GM12878 (cell line): Measurements from ENCODE around the gene ITGA6. TPM values are rescaled to one million over a fixed set of nuclear protein-coding genes. Genes with fewer than 3 reads are reported as not detected.

ENCODE experiments used
- ATAC-seq: fragments of 200-7000 bp; cut with Tn5 transposase; 3 replicates; pipeline ENCODE4 v1.9.1; 2020; ENCODE audit warnings: mild to moderate bottlenecking, moderate library complexity
- BruUV-seq: library from RNA; stranded (reverse); fragments of 400-500 nt; replicated peaks from 2 replicates; lab custom pipeline; 2021; lab: Mats Ljungman, UMichigan
- CTCF ChIA-PET: fragments of 300-600 bp; sonication (Branson Sonifier 250); formaldehyde crosslinking; extraction: SDS; loops from one replicate; lab custom pipeline; 2021; ENCODE audit warnings: inconsistent platforms; lab: Yijun Ruan, JAX
- POLR2A ChIA-PET: fragments of 350-600 bp; formaldehyde crosslinking; extraction: SDS; loops from one replicate; lab custom pipeline; 2021; ENCODE audit warnings: inconsistent platforms; lab: Charles Lee
- RAD21 ChIA-PET: fragments of 300-600 bp; sonication (Branson Sonifier 250); formaldehyde crosslinking; loops from one replicate; lab custom pipeline; 2023; ENCODE audit warnings: antibody characterized with exemption; ENCODE audit not compliant: unreplicated experiment; lab: Charles Lee
- SMC1A ChIA-PET: fragments of 300-600 bp; sonication (Branson Sonifier 250); formaldehyde crosslinking; loops from one replicate; lab custom pipeline; 2023; ENCODE audit not compliant: unreplicated experiment, uncharacterized antibody; lab: Charles Lee
- DNase-seq: peaks from one replicate; pipeline ENCODE4 v3.0.0-alpha.2; 2011; ENCODE audit warnings: low read depth, low spot score
- FAIRE-seq: peaks from 3 replicates; lab custom pipeline; 2011; peaks lifted over from hg19 to GRCh38; lab: Jason Lieb, UNC
- H2AFZ ChIP-seq: 2 replicates; pipeline ENCODE4 v1.6.0; 2011; ENCODE audit warnings: low read depth, low read length, control low read depth; ENCODE audit not compliant: control insufficient read depth
- H3K27ac ChIP-seq: 2 replicates; pipeline ENCODE4 v1.5.1; 2011; ENCODE audit warnings: control low read depth; ENCODE audit not compliant: control insufficient read depth, insufficient read depth
- H3K27me3 ChIP-seq, 2 experiments: replicated peaks in 1 of 2; 2 replicates each; pipeline versions ENCODE4 v1.6.0 to v1.6.1; 2011; ENCODE audit warnings: low read length in 1 of 2; ENCODE audit not compliant: control insufficient read depth in 2 of 2, insufficient read depth in 2 of 2
- H3K36me3 ChIP-seq, 2 experiments: 2 replicates each; pipeline ENCODE4 v1.5.1; 2011; ENCODE audit warnings: low read length in 1 of 2; ENCODE audit not compliant: control insufficient read depth in 2 of 2, insufficient read depth in 2 of 2
- H3K4me1 ChIP-seq: 2 replicates; pipeline ENCODE4 v1.6.1; 2011; ENCODE audit warnings: mild to moderate bottlenecking, low read length, moderate library complexity, mixed read lengths; ENCODE audit not compliant: control insufficient read depth, insufficient read depth
- H3K4me2 ChIP-seq: 2 replicates; pipeline ENCODE4 v1.6.0; 2011; ENCODE audit warnings: control low read depth; ENCODE audit not compliant: control insufficient read depth, insufficient read depth
- H3K4me3 ChIP-seq: fragments of 200-600 bp; sonication (generic); 2 replicates; pipeline ENCODE4 v1.5.1; 2016
- H3K79me2 ChIP-seq: 2 replicates; pipeline ENCODE4 v1.6.0; 2011; ENCODE audit warnings: low read length; ENCODE audit not compliant: control insufficient read depth, insufficient read depth
- H3K9ac ChIP-seq: 2 replicates; pipeline ENCODE4 v1.8.0; 2011; ENCODE audit warnings: low read length, control low read depth, mixed read lengths; ENCODE audit not compliant: control insufficient read depth, insufficient read depth
- H3K9me3 ChIP-seq: replicated peaks from 3 replicates; pipeline ENCODE4 v1.5.1; 2011; ENCODE audit warnings: mild to moderate bottlenecking, low read length; ENCODE audit not compliant: control insufficient read depth, insufficient read depth
- H4K20me1 ChIP-seq: 2 replicates; pipeline ENCODE4 v1.6.0; 2011; ENCODE audit not compliant: control insufficient read depth, insufficient read depth
- BCL11A ChIP-seq: IDR thresholded peaks from 2 replicates; pipeline ENCODE4 v1.6.1; 2011; ENCODE audit warnings: low read depth, low read length
- EP300 ChIP-seq, 2 experiments: fragments of 150-350 bp in 1 of 2; IDR thresholded peaks; 2 replicates each; pipeline ENCODE4 v1.6.1; 2011 to 2012; ENCODE audit warnings: low read depth in 2 of 2, low read length in 2 of 2, borderline replicate concordance in 1 of 2, improper control_type of control experiment in 1 of 2, inconsistent platforms in 1 of 2; ENCODE audit not compliant: control insufficient read depth in 1 of 2
- FOS ChIP-seq: IDR thresholded peaks from 3 replicates; pipeline ENCODE4 v1.6.1; 2011; ENCODE audit warnings: borderline replicate concordance; ENCODE audit not compliant: insufficient read length; ENCODE audit errors: extremely low read depth
- GABPA ChIP-seq: IDR thresholded peaks from 2 replicates; pipeline ENCODE4 v1.6.1; 2014; ENCODE audit warnings: antibody characterized with exemption, low read depth, mild to moderate bottlenecking, inconsistent platforms
- MEF2B ChIP-seq: fragments of 450-650 bp; IDR thresholded peaks from 2 replicates; pipeline ENCODE4 v1.6.1; 2018; ENCODE audit warnings: mild to moderate bottlenecking, moderate library complexity; ENCODE audit not compliant: partially characterized antibody, poor library complexity, severe bottlenecking
- NFXL1 ChIP-seq: fragments of 450-650 bp; IDR thresholded peaks from 2 replicates; pipeline ENCODE4 v1.6.1; 2017; ENCODE audit warnings: antibody characterized with exemption, mild to moderate bottlenecking, borderline replicate concordance
- NFYB ChIP-seq: IDR thresholded peaks from 2 replicates; pipeline ENCODE4 v1.6.1; 2011; ENCODE audit warnings: low read depth, mild to moderate bottlenecking, low read length, improper control_type of control experiment, moderate library complexity; ENCODE audit not compliant: insufficient read depth
- NRF1 ChIP-seq: conservative IDR thresholded peaks from 2 replicates; pipeline ENCODE4 v1.6.1; 2011; ENCODE audit warnings: mild to moderate bottlenecking, low read depth, low read length, improper control_type of control experiment
- SMC3 ChIP-seq: IDR thresholded peaks from 2 replicates; pipeline ENCODE4 v1.6.1; 2011; ENCODE audit warnings: low read length, improper control_type of control experiment, borderline replicate concordance
- STAT3 ChIP-seq: IDR thresholded peaks from 2 replicates; pipeline ENCODE4 v1.6.1; 2011; ENCODE audit warnings: low read depth, low read length, improper control_type of control experiment
- ZNF274 ChIP-seq: IDR thresholded peaks from one replicate; pipeline ENCODE4 v1.8.0; 2011; ENCODE audit not compliant: insufficient read length, insufficient read depth
- WGBS: methylation state at CpG from one replicate; pipeline ENCODE4 v1.1.6; 2016; ENCODE audit warnings: low lambda C conversion rate; ENCODE audit not compliant: insufficient replicate concordance, insufficient coverage; ENCODE audit errors: missing lambda C conversion rate; 5-methylcytosine and 5-hydroxymethylcytosine counted together
- in situ Hi-C: fragments of 300-500 bp; cut with MboI; formaldehyde crosslinking; loops from 9 replicates; pipeline ENCODE4 v1.14.3; 2018; ENCODE audit warnings: mixed read lengths
- intact Hi-C: fragments of 100-400 bp; cut with micrococcal nuclease; formaldehyde crosslinking; loops from one replicate; pipeline ENCODE4 v1.14.2; 2022; ENCODE audit not compliant: unreplicated experiment
- polyA plus RNA-seq, 11 experiments: library from polyadenylated mRNA; depleted of rRNA in 4 of 11; unstranded in 6 of 11; stranded (reverse) in 5 of 11; fragments of >200 nt; fragmentation: Nextera tagmentation in 4 of 11; fragmentation: Illumina TruSeq in 1 of 11; extraction: Ambion mirVana in 4 of 11; extraction: Trizol in 1 of 11; gene quantifications; 1 replicate in 1 of 11; 2 replicates in 10 of 11; pipeline versions ENCODE4 v1.2.1 to v1.2.3, GENCODE V29; 2011 to 2016; ENCODE audit warnings: inconsistent platforms in 2 of 11, missing spikeins in 2 of 11, low read depth in 1 of 11
- total RNA-seq, 4 experiments: library from RNA; depleted of rRNA in 3 of 4; stranded (reverse); fragments of >200 nt in 3 of 4; fragmentation: Illumina TruSeq in 1 of 4; extraction: Trizol in 1 of 4; gene quantifications; 2 replicates each; pipeline versions ENCODE4 v1.2.1 to v1.2.3, GENCODE V29; 2013 to 2021
- TF ChIP-seq, protein P1 (sequence below): fragments of 450-650 bp; conservative IDR thresholded peaks from 2 replicates; pipeline ENCODE4 v1.6.1; 2017; ENCODE audit warnings: mild to moderate bottlenecking, moderate library complexity
- TF ChIP-seq, protein P2 (sequence below): IDR thresholded peaks from 2 replicates; pipeline ENCODE4 v1.6.1; 2011; ENCODE audit warnings: borderline replicate concordance, low read depth, mild to moderate bottlenecking, moderate library complexity, mixed read lengths, low read length; ENCODE audit not compliant: insufficient read depth; ENCODE audit errors: extremely low read length

ITGA6 gene
- total and polyA plus RNA-seq, 10 of the 15 experiments (the other 5 are each of a cell fraction or from before 2014, with no cell fraction given), result 0.01 to 0.36 (median 0.14) TPM; not detected in 2

DNA sequence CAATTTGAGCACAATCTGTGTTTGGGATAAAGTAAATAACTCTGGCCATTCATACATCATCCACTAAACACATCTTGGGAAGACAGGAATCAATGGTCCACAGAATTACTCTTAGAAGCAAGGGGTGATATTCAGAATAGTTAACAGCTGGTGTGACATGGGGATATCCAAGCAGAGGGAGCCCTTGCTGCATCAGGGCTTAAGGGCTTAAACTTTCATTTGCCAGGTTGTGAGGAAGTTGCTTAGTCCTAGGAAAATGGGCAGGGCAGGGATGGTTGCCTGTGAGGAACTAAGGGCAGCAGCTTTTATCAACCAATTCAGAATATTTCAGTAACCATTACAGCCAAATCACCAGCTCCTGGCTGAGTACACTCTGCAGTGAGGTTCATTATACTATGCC, 2.0 kb upstream of the ITGA6 start:
- CTCF ChIA-PET, result no interaction called here
- H3K9me3 ChIP-seq, result no peaks in the 10 kb centered on the region
- H3K9ac ChIP-seq, result no peak overlapping the region
- peaks cover 5% of the 10 kb centered on the region for H3K4me1 ChIP-seq
- H2AFZ ChIP-seq, result no peak overlapping the region
- H3K27ac ChIP-seq, result no peak overlapping the region
- no peak for ATAC-seq
- H3K4me2 ChIP-seq, result no peak overlapping the region
- intact Hi-C loops (no loop called here), in situ Hi-C loops (no loop called here)
- TF ChIP-seq NRF1, result no peak
- no peaks in the 10 kb centered on the region for H3K79me2 ChIP-seq
- H4K20me1 ChIP-seq, result no peaks in the 10 kb centered on the region
- RAD21 ChIA-PET, result no interaction called here
- H3K27me3 ChIP-seq, result peaks cover 7 to 21% of the 10 kb centered on the region in 2 experiments
- FAIRE-seq, result no peak
- DNase-seq, result no peak
- no peaks in the 10 kb centered on the region for H3K36me3 ChIP-seq
- BruUV-seq, result no TSS peak
- SMC1A ChIA-PET, result no interaction called here
- POLR2A ChIA-PET, result no interaction called here
- no peak overlapping the region for H3K4me3 ChIP-seq

DNA sequence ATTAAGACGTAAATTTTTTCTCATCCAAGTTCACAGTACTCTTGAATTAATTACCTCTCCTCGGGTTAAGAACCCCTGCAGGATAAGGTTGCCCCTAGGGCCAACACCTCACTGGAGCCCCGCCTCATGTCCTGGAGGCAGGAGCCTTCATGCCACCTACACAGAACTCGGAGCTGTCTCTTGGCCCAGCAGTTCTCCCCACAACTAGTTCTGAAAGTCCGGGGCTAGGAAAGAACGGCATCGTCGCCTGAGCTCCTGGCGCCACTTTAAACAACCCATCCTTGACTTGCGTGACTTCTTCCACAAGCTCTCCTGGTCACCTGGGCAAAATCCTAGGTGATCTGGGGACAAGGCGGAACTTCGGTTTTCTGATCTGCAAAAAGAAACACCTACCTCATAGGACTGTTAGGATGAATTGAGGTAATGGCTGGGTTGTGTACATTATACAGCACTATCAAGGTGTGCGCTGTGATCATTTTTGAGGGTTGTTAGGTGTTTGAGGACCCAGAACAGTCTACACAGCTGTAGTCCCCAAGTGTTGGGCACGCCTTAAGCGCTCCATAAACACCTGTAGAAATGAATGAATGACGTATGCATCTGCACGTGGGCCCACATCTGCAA, 641 bp upstream of the ITGA6 start:
- Histone ChIP-seq H3K4me1 (peaks cover 5% of the 10 kb centered on the region), H3K79me2 (no peaks in the 10 kb centered on the region), H3K36me3 (no peaks in the 10 kb centered on the region), H3K9me3 (no peaks in the 10 kb centered on the region), H3K27me3 (peaks cover 9 to 21% of the 10 kb centered on the region in 2 experiments), H3K9ac (no peak overlapping the region), H3K27ac (no peak overlapping the region), H4K20me1 (no peaks in the 10 kb centered on the region), H3K4me2 (peak overlapping the region; percentile 82), H2AFZ (no peak overlapping the region), H3K4me3 (peak overlapping the region; percentile 44; the same call in 1 of the 2 replicates)
- CTCF ChIA-PET, result no interaction called here
- SMC1A ChIA-PET, result no interaction called here
- in situ Hi-C loops (no loop called here), intact Hi-C loops (no loop called here)
- WGBS, result 70% methylated on average over 17 of the region's 17 CpGs
- DNase-seq (no peak), FAIRE-seq (no peak), ATAC-seq (no peak)
- POLR2A ChIA-PET, result no interaction called here
- BruUV-seq, result no TSS peak
- RAD21 ChIA-PET, result interaction anchor here (0.5 kb wide), 1 partner anchor 14 kb away, joined by 4 read pairs; no protein-coding TSS in a partner anchor
- TF ChIP-seq SMC3 (no peak), EP300 (IDR thresholded peaks at IDR 0.05; ENCODE audit: borderline replicate concordance in 1 of 2, control insufficient read depth in 1 of 2, low read depth in 2 of 2, low read length in 2 of 2) (no peak), ZNF274 (no peak), MEF2B (no peak), BCL11A (no peak), NFXL1 (no peak), STAT3 (no peak), GABPA (no peak), NFYB (no peak), FOS (no peak)
- TF ChIP-seq, protein P1, sequence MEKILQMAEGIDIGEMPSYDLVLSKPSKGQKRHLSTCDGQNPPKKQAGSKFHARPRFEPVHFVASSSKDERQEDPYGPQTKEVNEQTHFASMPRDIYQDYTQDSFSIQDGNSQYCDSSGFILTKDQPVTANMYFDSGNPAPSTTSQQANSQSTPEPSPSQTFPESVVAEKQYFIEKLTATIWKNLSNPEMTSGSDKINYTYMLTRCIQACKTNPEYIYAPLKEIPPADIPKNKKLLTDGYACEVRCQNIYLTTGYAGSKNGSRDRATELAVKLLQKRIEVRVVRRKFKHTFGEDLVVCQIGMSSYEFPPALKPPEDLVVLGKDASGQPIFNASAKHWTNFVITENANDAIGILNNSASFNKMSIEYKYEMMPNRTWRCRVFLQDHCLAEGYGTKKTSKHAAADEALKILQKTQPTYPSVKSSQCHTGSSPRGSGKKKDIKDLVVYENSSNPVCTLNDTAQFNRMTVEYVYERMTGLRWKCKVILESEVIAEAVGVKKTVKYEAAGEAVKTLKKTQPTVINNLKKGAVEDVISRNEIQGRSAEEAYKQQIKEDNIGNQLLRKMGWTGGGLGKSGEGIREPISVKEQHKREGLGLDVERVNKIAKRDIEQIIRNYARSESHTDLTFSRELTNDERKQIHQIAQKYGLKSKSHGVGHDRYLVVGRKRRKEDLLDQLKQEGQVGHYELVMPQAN, result no peak
- TF ChIP-seq, protein P2, sequence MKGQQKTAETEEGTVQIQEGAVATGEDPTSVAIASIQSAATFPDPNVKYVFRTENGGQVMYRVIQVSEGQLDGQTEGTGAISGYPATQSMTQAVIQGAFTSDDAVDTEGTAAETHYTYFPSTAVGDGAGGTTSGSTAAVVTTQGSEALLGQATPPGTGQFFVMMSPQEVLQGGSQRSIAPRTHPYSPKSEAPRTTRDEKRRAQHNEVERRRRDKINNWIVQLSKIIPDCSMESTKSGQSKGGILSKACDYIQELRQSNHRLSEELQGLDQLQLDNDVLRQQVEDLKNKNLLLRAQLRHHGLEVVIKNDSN, result no peak
